ENCODE measurements around the gene EVL.

Gene EVL

DNA sequence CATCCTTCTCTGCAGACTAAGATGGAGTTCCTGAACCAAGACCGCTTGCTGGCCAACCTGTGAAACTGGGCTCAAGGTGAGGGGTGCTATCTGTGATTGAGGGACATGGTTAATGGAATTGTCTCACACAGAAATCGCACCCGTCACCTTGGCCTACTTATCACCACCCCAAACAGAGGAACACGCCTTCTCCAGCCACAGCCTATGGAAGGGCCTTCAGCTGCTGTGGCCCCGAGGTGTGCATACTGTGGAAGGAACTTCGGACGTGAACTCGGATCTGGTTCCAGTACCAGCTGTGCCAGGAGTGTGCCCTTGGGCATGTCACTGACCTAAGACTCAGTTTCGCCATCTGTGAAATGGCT is 44.4 kb downstream of the EVL start:
- no peak for DNase-seq (ENCODE audit: low spot score)

GRCh38 chr14:100110816-100111215 is 45.6 kb downstream of the EVL start:
- DNase-seq (ENCODE audit: low spot score): no peak

GRCh38 chr14:100111931-100112704 is 46.9 kb downstream of the EVL start:
- DNase-seq (ENCODE audit: low spot score): no peak

DNA sequence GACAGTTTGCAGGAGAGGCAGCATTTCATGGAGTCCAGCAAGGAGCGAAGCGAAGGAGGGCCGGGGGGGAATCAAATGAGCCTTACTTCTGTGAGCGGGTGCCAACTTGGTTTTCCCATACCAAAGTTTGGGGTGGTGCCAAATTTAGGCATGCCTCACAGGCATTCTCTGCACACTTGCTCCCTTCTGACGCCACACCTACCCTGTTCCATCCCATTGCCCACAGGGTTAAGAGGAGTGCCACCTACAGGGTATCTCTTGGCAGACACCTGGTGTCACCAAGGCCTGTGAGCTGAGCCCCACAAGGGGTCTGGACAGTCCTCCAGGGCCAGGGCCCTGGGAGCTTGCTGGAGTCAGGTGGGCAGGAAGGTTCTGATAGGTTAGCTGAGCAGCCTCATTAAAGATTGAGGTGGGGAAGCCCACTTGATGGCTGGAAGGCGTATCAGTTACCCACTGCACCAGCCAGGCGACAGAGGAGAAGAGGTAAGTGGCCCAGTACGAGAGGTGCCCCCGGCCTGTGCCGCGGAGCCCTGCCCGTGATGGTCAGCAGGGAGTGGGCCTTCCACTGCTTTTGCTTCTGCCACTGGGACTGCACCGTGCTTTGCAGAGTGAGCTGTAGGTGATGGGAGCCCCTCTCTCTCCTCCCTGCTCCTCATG is 49.0 kb downstream of the EVL start:
- DNase-seq (ENCODE audit: low spot score): no peak

DNA sequence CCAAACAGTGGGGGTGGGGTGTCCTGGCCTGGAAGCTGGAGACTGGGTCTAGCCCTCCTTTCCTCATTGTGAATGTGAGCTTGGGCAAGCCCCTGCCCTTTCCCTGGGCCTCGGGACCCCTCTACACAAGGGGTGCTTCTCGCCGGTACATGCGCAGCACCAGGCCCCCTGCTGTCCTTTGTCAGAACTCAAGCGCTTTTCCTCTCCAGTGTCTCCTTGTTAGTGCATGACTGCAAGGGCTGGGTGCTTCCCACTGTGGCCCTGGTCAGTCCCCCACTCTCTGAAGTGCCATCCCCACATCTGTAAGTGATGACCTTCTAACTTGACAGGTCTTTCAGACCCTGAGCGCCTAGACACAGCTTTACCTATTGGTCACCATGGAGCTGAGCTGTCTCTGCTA is 50.0 kb downstream of the EVL start:
- DNase-seq (ENCODE audit: low spot score): no peak

DNA sequence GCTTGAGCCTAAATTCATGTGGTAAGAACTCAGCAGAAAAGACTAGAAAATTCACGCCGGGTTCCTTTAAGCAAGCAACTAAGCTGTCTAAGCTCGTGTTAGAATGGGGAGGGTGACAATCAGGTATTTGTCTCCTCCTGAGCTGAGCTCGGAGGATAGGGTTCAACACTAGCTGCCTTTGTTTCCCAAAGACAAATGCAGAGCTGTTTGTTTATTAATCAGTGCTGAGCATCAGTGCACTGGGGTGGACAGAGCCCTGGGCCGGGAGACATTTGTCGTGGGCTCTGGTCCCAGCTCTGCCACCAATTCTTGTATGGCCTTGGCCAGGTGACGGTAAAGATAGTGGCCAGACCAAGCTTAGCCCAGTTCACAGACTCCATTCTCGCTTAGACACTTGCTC is 50.5 kb downstream of the EVL start:
- DNase-seq (ENCODE audit: low spot score): no peak

DNA sequence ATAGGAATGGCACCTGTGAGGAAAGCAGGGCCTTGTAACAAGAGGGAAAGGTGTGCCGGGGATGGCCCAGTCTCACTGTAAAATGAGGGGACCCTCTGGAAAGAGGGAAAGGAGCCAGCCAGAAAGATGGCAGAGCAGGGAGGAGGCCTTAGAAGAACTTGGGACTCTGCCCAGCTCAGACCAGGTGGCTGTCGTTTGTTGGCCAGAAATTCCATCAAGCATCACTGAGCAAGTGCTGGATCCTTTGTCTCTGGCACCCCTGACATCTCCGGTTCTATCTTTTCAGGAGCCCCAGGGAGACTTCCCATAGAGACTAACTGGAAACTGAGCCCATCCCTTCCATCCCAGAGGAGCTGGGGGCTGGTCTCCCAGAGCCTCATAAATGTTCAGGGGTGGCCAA is 50.9 kb downstream of the EVL start:
- no peak for DNase-seq (ENCODE audit: low spot score)

GRCh38 chr14:100117026-100117425 is 51.8 kb downstream of the EVL start:
- no peak for DNase-seq (ENCODE audit: low spot score)

- DNase-seq (ENCODE audit: low spot score): no peak
These were observed 52.6 kb downstream of the EVL start for GRCh38 chr14:100117633-100118395.

DNA sequence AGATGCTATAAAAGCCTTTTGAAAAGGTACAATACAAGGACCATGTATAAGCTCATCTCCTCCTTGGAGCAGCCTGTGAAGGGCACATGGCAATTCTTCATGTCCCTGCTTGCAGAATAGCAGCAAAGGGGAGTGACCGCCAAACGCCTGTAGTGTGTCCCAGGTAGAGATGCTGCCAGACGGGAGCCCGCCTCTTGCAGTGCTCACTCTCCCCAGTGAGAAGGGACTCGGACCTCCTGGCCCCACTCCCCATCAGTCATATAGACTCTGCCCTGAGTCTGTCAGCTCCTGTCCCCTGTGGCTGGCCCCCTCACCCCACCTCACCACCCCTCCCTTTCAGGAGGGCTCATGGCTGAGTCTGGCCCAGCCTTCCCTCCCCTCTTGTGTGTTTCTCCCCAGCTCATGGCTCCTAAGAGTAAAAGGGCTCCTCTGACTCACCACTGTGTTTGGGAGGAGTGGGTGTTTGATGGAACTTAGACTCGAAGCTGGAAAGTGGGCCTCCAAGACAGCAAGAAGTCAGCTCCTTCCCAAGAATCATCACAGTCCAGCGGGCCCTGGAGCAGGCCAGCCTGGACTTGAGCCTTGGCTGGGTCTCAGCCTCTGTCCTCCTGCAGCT is 53.3 kb downstream of the EVL start:
- no peak for DNase-seq (ENCODE audit: low spot score)

DNA sequence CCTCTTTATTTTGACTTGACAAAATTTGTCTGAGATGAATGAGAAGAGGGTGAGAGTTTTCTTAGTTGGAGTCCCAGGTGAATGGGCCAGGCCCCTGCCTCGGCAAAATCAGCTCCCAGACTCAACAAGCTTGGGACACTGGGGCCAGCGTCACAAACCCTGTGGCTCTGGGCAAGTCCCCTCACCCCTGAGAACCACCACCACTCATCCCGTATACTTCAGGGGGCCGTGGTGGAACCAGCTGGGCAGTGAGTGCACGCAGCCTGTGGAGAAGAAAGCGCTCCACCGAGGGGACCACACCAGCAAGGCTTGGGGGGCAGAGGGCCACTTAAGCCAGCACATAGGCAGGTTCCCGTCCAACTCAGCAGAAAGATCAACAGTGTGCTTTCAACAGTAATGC is 54.0 kb downstream of the EVL start:
- no peak for DNase-seq (ENCODE audit: low spot score)

DNA sequence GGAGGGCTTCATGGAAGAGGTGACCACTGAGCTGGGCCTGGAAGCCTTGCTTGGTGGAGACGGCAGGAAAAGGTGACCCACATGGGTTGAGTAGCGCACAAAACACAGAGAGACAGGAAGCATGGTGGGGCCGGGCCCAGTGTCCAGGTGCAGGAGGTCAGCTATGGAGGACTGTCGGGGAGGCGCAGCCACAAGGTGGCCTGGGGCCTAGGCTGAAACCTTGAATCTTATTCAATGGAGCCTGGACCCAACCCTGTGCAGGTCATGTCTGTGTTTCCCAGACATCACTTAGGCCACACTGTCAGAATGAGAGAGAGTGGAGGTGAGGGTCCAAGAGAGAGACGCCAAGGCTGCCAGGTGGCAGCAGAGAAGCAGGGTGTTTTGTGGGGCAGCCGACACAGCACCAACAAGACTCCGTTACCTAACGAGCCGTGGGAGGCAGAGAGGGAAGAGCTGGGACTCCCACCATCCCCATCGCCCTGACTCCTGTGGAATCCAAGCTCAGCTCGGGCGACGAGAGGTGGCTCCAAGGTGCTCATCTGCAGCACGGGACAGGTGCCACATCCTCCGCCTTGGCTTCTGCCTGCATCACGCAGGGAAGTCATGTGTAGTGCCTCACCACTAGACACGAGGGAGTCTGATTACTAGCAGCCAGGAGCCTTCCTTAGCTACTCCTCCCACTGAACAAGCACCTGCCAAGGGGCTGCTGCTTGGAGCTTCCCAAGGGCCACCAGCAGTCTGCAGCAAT is 55.5 kb downstream of the EVL start:
- no peak for DNase-seq (ENCODE audit: low spot score)

GRCh38 chr14:100121643-100122480 is 56.6 kb downstream of the EVL start:
- no peak for DNase-seq (ENCODE audit: low spot score)

DNA sequence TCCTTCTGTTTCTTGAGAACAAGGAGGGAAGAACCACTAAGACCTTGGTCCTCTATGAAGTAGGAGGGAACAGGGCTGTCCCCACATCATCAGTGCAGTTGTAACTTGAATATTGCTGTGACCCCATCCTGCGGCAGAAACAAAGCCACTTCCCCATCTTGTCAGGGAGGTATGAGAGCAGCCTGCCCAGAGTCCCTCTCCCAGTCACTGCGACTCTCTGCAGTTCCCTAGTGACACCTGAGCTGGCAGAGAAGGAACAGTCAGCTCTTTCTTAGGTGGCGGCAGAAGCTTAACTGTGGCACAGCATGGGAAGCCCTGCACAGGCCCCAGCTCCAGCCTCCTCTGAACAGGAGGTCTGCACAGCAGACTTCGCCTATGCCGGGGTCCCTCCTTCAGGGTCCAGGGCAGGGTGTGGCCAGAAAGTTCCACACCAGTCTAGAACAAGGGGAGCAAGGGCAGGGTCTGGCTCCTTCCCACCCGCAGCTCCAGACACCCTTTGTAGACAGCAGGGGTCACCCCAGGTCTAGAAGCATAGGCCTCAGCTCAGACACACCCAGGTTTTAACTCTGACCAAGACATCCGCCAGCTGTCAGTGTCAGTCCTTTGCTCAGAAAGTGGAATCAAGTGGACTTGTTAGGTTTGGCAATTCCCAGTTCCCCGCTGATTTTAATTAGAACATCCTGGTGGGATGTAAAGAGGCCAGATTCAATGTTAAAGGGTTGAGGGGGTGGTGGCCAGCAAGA is 57.4 kb downstream of the EVL start:
- no peak for DNase-seq (ENCODE audit: low spot score)

DNA sequence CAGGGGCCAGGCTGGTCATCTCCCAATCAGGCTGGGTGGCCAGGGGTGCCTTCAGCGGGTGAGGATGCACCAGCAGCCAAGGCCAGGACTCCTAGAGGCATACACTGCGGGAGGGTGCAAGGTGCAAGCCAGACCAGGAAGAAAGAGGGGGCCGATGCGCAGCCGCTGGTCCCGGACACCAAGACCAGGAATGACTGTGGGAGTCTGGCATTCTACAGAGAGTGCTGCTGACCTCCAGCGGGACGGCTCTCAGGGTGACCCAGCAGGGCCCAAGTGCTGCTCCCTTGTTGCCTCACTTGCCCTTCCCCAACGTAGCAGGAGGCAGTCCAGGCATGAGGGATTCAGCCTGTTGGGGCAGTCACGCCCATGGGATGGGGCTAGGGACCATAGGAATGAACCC is 58.4 kb downstream of the EVL start:
- DNase-seq (ENCODE audit: low spot score): no peak

DNA sequence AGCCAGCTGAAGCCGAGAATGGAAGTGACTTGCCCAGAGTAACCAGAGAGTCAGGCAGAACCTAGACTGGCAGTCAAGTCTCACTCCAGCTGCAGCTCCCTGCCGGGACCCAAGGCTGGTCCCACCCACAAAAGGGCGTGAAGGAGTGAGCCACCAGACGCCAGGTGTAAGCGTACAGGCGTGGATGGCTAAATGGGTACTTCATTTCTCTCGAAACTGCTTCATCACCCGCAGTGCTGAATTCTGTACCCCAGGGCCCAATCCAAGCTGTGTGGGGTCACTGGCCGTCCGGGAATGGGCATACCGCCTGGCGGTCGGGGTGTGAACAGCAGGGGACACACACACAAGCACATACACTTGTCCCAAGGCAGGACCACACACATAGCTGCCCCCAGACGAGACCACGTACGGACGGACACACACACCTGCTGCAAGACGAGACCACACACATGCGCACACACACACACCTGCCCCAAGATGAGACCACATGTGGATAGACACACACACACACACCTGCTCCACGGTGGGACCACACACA is 59.4 kb downstream of the EVL start:
- no peak for DNase-seq (ENCODE audit: low spot score)

- DNase-seq (ENCODE audit: low spot score): no peak
These were observed 61.2 kb downstream of the EVL start for GRCh38 chr14:100126401-100126800.

GRCh38 chr14:100127853-100128455 is 62.7 kb downstream of the EVL start:
- DNase-seq (ENCODE audit: low spot score): no peak

- no peak for DNase-seq (ENCODE audit: low spot score)
These were observed 63.5 kb downstream of the EVL start for GRCh38 chr14:100128688-100129087.

DNA sequence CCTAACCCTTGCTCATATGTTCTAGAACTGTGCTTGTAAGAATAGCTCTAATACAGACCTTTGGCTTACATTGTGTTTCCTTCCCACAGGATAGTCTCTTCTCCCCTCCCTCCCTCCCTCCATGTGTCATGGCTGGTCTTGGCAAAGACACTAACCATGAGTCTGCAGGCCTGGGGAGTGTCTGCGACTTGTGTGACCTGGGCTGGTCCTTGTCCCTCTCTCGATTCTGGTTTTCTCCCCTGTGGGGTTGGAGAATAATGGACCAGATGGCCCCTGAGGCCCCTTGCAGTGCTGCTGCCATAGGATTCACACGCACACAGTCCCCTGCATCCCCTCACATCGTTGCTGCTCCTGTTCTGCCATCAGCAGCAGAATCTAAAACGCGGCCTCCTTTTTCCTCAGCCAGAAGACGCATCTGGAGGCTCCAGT is 64.0 kb downstream of the EVL start:
- peak; percentile 81 for DNase-seq (ENCODE audit: low spot score)
